SU-DHL-6 (cell line): ENCODE results near the gene NCF4.

Experiments
- EZH2phosphoT487 ChIP-seq: fragments of 200-600 bp; sonication (generic), shearing (Covaris generic); conservative IDR thresholded peaks from 2 replicates; pipeline ENCODE4 v1.6.1; 2018; ENCODE audit warnings: mild to moderate bottlenecking, antibody characterized with exemption, low read length, moderate library complexity, mixed read lengths
- TF ChIP-seq, protein P1 (sequence below): fragments of 200-600 bp; sonication (generic); IDR thresholded peaks from one replicate; pipeline ENCODE4 v1.5.1; 2017; ENCODE audit warnings: antibody characterized with exemption, mild to moderate bottlenecking, low read length, moderate library complexity; ENCODE audit not compliant: insufficient read depth, poor library complexity, severe bottlenecking

DNA sequence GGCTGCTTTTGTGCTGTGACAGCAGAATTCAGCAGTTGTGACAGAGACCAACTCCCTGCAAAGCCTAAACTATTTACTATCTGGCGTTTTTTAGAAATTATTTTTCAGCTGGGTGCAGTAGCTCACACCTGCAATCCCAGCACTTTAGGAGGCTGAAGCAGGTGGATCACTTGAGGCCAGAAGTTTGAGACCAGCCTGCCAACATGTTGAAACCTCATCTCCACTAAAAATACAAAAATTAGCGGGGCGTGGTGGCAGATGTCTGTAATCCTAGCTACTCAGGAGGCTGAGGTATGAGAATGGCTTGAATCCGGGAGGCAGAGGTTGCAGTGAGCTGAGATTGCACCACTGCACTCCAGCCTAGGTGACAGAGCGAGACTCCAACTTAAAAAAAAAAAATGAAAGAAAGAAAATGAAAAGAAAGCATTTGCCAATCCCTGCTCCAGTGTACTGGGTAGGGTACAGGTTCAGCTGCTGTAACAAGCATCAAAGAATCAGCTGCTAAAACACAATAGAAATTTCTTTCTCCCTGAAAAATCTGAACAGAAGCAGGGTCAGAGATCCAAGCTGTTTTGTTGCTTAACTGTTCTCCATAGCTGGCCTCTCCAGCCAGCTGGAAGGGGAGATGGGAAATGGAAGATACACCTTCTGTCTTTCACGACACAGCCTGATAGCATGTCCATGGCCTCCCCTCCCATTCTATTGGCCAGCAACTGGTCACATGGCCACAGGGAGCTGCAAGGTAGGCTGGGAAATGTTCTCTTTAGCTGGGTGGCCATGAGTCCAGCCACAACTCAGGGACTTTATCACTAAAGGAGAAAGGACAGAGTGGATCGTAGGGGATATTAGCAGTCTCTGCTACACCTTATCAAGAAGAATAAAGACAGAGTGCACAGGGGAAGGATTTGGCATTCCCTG, 8.5 kb upstream of the NCF4 start:
- TF ChIP-seq EZH2phosphoT487: no peak
- TF ChIP-seq, protein P1, sequence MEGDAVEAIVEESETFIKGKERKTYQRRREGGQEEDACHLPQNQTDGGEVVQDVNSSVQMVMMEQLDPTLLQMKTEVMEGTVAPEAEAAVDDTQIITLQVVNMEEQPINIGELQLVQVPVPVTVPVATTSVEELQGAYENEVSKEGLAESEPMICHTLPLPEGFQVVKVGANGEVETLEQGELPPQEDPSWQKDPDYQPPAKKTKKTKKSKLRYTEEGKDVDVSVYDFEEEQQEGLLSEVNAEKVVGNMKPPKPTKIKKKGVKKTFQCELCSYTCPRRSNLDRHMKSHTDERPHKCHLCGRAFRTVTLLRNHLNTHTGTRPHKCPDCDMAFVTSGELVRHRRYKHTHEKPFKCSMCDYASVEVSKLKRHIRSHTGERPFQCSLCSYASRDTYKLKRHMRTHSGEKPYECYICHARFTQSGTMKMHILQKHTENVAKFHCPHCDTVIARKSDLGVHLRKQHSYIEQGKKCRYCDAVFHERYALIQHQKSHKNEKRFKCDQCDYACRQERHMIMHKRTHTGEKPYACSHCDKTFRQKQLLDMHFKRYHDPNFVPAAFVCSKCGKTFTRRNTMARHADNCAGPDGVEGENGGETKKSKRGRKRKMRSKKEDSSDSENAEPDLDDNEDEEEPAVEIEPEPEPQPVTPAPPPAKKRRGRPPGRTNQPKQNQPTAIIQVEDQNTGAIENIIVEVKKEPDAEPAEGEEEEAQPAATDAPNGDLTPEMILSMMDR: no peak
